T-helper 1 cell treated with Interleukin-12 subunit alpha and Interleukin-12 subunit beta and Interleukin-4 antibody, amounts not matched to agents 30 μg/mL and 1 μg/mL, for 36 hours (primary cell): Measurements from ENCODE around the gene FOXJ3.

ENCODE experiments used
- H3K27ac Mint-ChIP-seq: one replicate; pipeline ENCODE4 v1.8.0; 2021; ENCODE audit warnings: mild to moderate bottlenecking, mixed read lengths
- H3K27me3 Mint-ChIP-seq: one replicate; pipeline ENCODE4 v1.8.0; 2021; ENCODE audit warnings: low read depth, mixed read lengths
- H3K36me3 Mint-ChIP-seq: one replicate; pipeline ENCODE4 v1.8.0; 2021; ENCODE audit warnings: low read depth, mixed read lengths
- H3K4me1 Mint-ChIP-seq: one replicate; pipeline ENCODE4 v1.8.0; 2021; ENCODE audit warnings: low read depth, mixed read lengths
- H3K4me3 Mint-ChIP-seq: one replicate; pipeline ENCODE4 v1.8.0; 2021; ENCODE audit warnings: mild to moderate bottlenecking, moderate library complexity, mixed read lengths
- H3K9me3 Mint-ChIP-seq: one replicate; pipeline ENCODE4 v1.8.0; 2021; ENCODE audit warnings: mixed read lengths

FOXJ3 gene

DNA sequence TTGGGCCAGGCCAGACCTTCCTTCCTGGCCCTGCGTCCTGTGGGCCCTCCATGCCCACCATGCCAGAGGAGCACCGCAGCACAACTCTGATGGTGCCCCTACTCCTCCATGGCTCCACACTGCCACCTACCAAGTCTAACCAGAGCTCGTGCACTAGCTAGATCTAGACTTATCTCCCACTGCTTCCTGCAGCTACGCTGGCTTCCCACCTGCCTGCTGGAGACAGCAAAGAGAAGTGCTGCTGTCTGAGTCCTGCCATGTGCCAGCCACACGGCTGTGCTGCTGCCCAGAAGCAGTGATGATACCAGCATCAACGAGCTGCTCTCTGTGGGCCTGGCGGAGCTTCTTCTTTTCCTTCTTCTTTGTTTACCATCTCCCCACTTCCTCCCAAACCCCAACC is 177.4 kb downstream of the FOXJ3 start:
- H3K4me1 Mint-ChIP-seq, result peaks cover 7% of the 10 kb centered on the region
- no peaks in the 10 kb centered on the region for H3K36me3 Mint-ChIP-seq
- H3K9me3 Mint-ChIP-seq, result peaks cover 27% of the 10 kb centered on the region
- H3K27me3 Mint-ChIP-seq, result peaks cover 5% of the 10 kb centered on the region
- no peak overlapping the region for H3K27ac Mint-ChIP-seq
- H3K4me3 Mint-ChIP-seq, result no peak overlapping the region

- H3K9me3 Mint-ChIP-seq, result peaks cover 9% of the 10 kb centered on the region
- peaks cover 6% of the 10 kb centered on the region for H3K4me1 Mint-ChIP-seq
- H3K36me3 Mint-ChIP-seq, result no peaks in the 10 kb centered on the region
- H3K27ac Mint-ChIP-seq, result no peak overlapping the region
- no peaks in the 10 kb centered on the region for H3K27me3 Mint-ChIP-seq
- H3K4me3 Mint-ChIP-seq, result no peak overlapping the region
Measured at GRCh38 chr1:42155362-42155761, 179.7 kb downstream of the FOXJ3 start.

DNA sequence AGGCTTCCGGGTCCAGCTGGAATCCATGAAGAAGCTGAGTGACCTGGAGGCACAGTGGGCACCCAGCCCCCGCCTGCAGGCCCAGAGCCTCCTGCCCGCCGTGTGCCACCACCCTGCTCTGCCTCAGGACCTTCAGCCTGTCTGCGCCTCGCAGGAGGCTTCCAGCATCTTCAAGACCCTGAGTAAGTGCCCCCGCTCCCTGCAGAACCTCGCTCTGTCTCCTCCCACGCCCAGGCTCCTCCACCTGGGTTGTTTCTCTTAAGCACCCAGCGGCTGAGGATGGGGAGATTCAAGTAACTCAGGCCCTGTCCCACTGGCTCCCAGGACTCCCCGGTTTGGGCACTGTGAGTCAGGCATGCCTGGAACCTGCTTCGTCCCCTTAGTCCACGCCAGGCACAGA is 180.3 kb downstream of the FOXJ3 start:
- Mint-ChIP-seq H3K4me3 (no peak overlapping the region), H3K36me3 (no peaks in the 10 kb centered on the region), H3K9me3 (peaks cover 3% of the 10 kb centered on the region), H3K27ac (no peak overlapping the region), H3K4me1 (peaks cover 6% of the 10 kb centered on the region), H3K27me3 (peaks cover 2% of the 10 kb centered on the region)

DNA sequence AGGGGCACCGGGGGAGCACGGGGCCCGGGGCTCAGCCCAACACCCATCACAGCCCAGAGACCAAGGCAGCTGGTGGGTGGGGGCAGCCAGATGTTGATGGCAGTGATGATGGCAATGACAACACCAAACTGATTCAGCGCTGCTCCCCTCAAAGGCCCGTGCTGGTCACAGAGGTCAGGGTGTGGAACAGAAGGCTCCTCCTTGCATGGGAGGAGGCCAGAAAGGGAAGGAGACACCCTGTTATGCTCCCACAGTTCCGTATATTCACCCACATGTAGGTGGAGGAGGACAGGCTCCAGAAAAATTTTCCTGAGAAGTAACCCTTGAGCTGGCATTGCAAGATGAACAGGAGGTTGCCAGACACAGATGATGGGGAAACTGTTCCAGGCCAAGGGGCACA is 181.4 kb downstream of the FOXJ3 start:
- Mint-ChIP-seq H3K4me1 (peaks cover 6% of the 10 kb centered on the region), H3K27me3 (peaks cover 3% of the 10 kb centered on the region), H3K27ac (no peak overlapping the region), H3K9me3 (no peaks in the 10 kb centered on the region), H3K4me3 (no peak overlapping the region), H3K36me3 (no peaks in the 10 kb centered on the region)

DNA sequence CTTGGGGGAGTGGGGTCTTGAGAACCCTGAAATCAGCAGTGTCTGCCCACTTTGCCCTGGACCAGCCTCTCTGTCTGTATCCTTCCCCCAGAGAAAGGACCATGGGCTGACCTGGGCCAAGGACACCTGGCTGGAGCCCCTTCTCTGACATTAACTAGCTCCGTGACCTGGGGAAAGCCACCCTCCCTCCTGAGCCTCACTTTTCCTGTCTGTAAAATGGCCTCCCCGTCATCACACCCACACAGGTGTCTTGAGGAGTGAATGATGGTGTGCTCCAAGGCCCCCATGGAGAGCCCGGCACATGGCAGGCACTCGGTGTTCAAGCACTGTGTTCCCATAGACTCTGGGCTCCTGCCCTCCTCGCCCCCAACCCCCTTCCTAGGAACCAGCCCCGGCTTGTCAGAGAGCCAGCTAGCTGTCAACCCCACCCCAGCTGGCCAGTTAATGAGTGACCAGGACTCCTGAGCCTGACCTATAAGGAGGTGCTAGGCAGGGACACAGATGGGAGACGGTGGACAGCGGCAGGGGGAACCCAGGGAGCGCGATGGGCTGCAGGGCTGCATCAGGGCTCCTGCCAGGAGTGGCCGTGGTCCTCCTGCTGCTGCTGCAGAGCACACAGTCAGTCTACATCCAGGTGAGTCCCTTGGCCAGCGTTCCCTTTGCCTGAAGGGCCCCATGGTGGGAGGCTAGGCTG is 182.0 kb downstream of the FOXJ3 start, which contains the start of gene GUCA2B:
GUCA2B (plus strand) TSS at position 504 of the 694 bp plus-strand sequence; CDS start at position 545, 41 bp downstream.
- no peaks in the 10 kb centered on the region for H3K36me3 Mint-ChIP-seq
- peaks cover 3% of the 10 kb centered on the region for H3K27me3 Mint-ChIP-seq
- H3K4me3 Mint-ChIP-seq, result no peak within 1 kb of the TSS
- H3K4me1 Mint-ChIP-seq, result peaks cover 6% of the 10 kb centered on the region
- H3K27ac Mint-ChIP-seq, result no peak within 1 kb of the TSS
- no peaks in the 10 kb centered on the region for H3K9me3 Mint-ChIP-seq

- Mint-ChIP-seq H3K36me3 (no peaks in the 10 kb centered on the region), H3K4me1 (no peaks in the 10 kb centered on the region), H3K9me3 (no peaks in the 10 kb centered on the region), H3K4me3 (no peak overlapping the region), H3K27ac (no peak overlapping the region), H3K27me3 (peaks cover 3% of the 10 kb centered on the region)
Measured at GRCh38 chr1:42152119-42152518, 182.9 kb downstream of the FOXJ3 start.

DNA sequence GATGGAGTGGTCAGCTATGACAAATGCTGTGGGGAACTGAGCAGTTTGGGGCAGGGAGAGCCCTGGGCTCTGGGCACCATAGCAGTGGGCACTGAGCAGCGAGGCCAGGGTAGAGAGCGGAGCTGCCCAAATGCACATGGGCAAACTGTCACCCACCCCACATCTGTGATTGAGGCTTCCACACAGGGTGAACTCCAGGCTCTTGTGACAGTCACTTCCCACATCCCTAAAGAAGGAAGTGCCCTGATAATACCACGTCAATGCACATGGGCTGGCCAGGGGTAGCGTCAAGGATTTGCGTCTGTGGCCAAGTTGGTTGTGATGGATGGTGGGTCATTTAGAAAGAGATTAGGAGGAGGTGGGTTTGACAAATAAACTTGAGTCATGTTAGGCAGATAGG is 184.4 kb downstream of the FOXJ3 start:
- H3K9me3 Mint-ChIP-seq, result no peaks in the 10 kb centered on the region
- no peaks in the 10 kb centered on the region for H3K36me3 Mint-ChIP-seq
- no peak overlapping the region for H3K27ac Mint-ChIP-seq
- H3K27me3 Mint-ChIP-seq, result peaks cover 3% of the 10 kb centered on the region
- no peak overlapping the region for H3K4me3 Mint-ChIP-seq
- H3K4me1 Mint-ChIP-seq, result no peaks in the 10 kb centered on the region

DNA sequence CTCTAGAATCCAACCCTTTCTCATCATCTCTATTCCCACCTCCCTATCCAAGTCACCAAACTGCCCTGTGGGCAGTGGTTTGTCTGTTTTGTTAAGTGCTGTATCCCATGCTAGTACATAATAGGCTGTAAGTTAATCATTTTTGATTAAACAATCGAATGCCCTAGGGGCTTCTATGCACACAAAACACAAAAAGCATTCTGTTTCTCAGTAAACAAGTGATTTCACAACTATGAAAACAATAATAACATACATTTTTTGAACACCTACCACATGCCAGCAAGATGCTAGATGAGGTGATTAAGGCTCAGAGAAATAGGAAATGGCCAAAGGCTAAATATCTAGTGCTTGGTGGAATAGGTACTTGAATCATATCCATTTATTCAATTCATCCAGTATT is 186.9 kb downstream of the FOXJ3 start:
- no peak overlapping the region for H3K27ac Mint-ChIP-seq
- H3K4me3 Mint-ChIP-seq, result no peak overlapping the region
- peaks cover 3% of the 10 kb centered on the region for H3K27me3 Mint-ChIP-seq
- H3K9me3 Mint-ChIP-seq, result no peaks in the 10 kb centered on the region
- peaks cover 5% of the 10 kb centered on the region for H3K4me1 Mint-ChIP-seq
- H3K36me3 Mint-ChIP-seq, result no peaks in the 10 kb centered on the region

DNA sequence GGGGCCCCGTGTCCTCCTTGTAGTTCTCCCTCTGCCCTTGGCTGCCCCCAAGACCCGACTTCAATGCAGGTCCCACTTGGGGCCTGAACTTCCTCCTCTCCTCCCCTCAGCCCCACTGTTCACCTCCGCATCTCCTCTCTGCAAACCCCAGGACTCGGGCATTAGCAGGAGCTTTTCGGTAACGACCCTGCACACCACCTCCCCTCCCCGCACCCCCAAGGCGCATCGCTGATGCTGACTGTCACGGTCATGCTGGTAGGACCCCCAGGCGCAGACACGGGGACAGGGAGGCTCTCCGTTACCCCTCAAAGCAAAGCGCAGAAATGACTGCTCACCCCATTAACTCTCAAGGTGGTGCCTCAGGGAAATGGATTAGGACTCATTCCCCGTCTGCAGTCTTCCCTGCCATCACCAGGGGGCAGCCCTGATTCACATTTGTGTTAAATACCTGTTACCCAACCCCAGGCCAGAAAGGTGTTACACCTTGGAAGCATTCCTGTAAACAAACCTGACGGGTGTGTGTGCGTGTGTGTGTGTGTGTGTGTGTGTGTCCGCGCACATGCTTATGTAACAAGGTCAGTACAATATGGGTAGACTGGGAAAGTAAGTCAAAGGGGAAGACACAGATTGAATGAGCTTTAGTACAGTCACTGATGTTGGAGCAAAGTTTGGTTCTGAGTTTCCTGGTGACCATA is 188.3 kb downstream of the FOXJ3 start:
- Mint-ChIP-seq H3K27me3 (peaks cover 3% of the 10 kb centered on the region), H3K4me3 (no peak overlapping the region), H3K9me3 (no peaks in the 10 kb centered on the region), H3K4me1 (peaks cover 6% of the 10 kb centered on the region), H3K27ac (no peak overlapping the region), H3K36me3 (no peaks in the 10 kb centered on the region)

- Mint-ChIP-seq H3K4me1 (peaks cover 6% of the 10 kb centered on the region), H3K36me3 (no peaks in the 10 kb centered on the region), H3K27ac (no peak overlapping the region), H3K27me3 (peaks cover 3% of the 10 kb centered on the region), H3K9me3 (no peaks in the 10 kb centered on the region), H3K4me3 (no peak overlapping the region)
Measured at GRCh38 chr1:42145764-42146625, 189.0 kb downstream of the FOXJ3 start.

DNA sequence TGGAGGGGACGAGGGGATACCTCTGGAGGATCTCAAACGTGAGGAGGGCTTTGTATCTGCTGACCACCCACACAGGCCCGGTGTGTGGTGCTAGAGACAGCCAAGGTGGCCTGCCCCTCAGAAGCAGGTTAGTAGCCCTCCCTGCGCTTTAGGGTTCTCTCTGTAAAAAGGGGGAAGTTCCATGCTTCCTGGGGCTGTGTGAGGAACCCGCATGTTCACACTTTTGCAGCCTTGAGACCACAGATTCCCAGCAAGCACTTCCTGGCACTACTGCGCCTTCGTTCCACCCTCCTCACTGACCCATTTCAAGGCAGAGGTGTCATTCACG is 189.7 kb downstream of the FOXJ3 start:
- H3K27me3 Mint-ChIP-seq, result peaks cover 3% of the 10 kb centered on the region
- H3K4me3 Mint-ChIP-seq, result no peak overlapping the region
- H3K4me1 Mint-ChIP-seq, result peaks cover 6% of the 10 kb centered on the region
- no peaks in the 10 kb centered on the region for H3K9me3 Mint-ChIP-seq
- H3K27ac Mint-ChIP-seq, result no peak overlapping the region
- H3K36me3 Mint-ChIP-seq, result no peaks in the 10 kb centered on the region

GRCh38 chr1:42144711-42145388 is 190.2 kb downstream of the FOXJ3 start:
- Mint-ChIP-seq H3K4me3 (no peak overlapping the region), H3K9me3 (no peaks in the 10 kb centered on the region), H3K27ac (no peak overlapping the region), H3K36me3 (no peaks in the 10 kb centered on the region), H3K4me1 (peaks cover 6% of the 10 kb centered on the region), H3K27me3 (peaks cover 3% of the 10 kb centered on the region)

GRCh38 chr1:42143896-42144710 is 190.9 kb downstream of the FOXJ3 start:
- Mint-ChIP-seq H3K27me3 (no peaks in the 10 kb centered on the region), H3K27ac (no peak overlapping the region)

More at GRCh38 chr1:42143896-42144710, 190.9 kb downstream of the FOXJ3 start:
- H3K9me3 Mint-ChIP-seq, result no peaks in the 10 kb centered on the region
- no peak overlapping the region for H3K4me3 Mint-ChIP-seq
- peaks cover 6% of the 10 kb centered on the region for H3K4me1 Mint-ChIP-seq
- no peaks in the 10 kb centered on the region for H3K36me3 Mint-ChIP-seq
